Activated CD4-positive, alpha-beta T cell treated with anti-CD3 and anti-CD28 coated beads, Interleukin-2, amount 10 ng/mL, durations not matched to agents 7 days and 5 days (primary cell): ENCODE data around the gene EDARADD. TPM values are rescaled to one million over a fixed set of nuclear protein-coding genes. Genes with fewer than 3 reads are reported as not detected.
A peak's percentile ranks its signal among the peaks of the same experiment; 100 is the strongest.
"Not testable (repeated sequence)": the region's sequence is repeated elsewhere in the genome, so short reads cannot be mapped to it uniquely, and the experiment has no call there.

Source experiments
- CTCF ChIA-PET: fragments of 350-600 bp; sonication (Branson Sonifier 250); formaldehyde crosslinking; loops from one replicate; lab custom pipeline; 2021; ENCODE audit warnings: antibody characterized with exemption; lab: Charles Lee
- POLR2A ChIA-PET: fragments of 350-600 bp; sonication (Branson Sonifier 250); formaldehyde crosslinking; loops from one replicate; lab custom pipeline; 2021; ENCODE audit warnings: antibody characterized with exemption; lab: Charles Lee
- DNase-seq: peaks from one replicate; pipeline ENCODE4 v3.0.0-alpha.2; 2020
- H3K27ac Mint-ChIP-seq: one replicate; pipeline ENCODE4 v1.8.0; 2021; ENCODE audit warnings: mild to moderate bottlenecking, moderate library complexity, mixed read lengths
- H3K27me3 Mint-ChIP-seq: one replicate; pipeline ENCODE4 v1.8.0; 2021; ENCODE audit warnings: mixed read lengths
- H3K36me3 Mint-ChIP-seq: one replicate; pipeline ENCODE4 v1.8.0; 2021; ENCODE audit warnings: low read depth, mixed read lengths
- H3K4me1 Mint-ChIP-seq: one replicate; pipeline ENCODE4 v1.8.0; 2021; ENCODE audit warnings: mixed read lengths
- H3K4me3 Mint-ChIP-seq: one replicate; pipeline ENCODE4 v1.8.0; 2021; ENCODE audit warnings: mild to moderate bottlenecking, moderate library complexity, mixed read lengths
- H3K9me3 Mint-ChIP-seq: one replicate; pipeline ENCODE4 v1.8.0; 2021; ENCODE audit warnings: mixed read lengths
- total RNA-seq, 2 experiments: library from RNA; stranded (reverse); gene quantifications; one replicate each; pipeline ENCODE4 v1.2.3, GENCODE V29; 2021

The EDARADD gene
- total RNA-seq, 2 experiments from 2014 or later = 1.6 to 2.0 TPM

GRCh38 chr1:236365999-236366570 is 28.0 kb upstream of the EDARADD start:
- no peaks in the 10 kb centered on the region for H3K36me3 Mint-ChIP-seq
- H3K27ac Mint-ChIP-seq = no peak overlapping the region
- H3K4me3 Mint-ChIP-seq = no peak overlapping the region
- H3K4me1 Mint-ChIP-seq = peaks cover 4% of the 10 kb centered on the region
- no peaks in the 10 kb centered on the region for H3K9me3 Mint-ChIP-seq
- CTCF ChIA-PET = interaction anchor here (0.5 kb wide), 1 partner anchor 66 kb away, joined by 3 read pairs; no protein-coding TSS in a partner anchor
- POLR2A ChIA-PET = no interaction called here
- DNase-seq = no peak
- peaks cover 2% of the 10 kb centered on the region for H3K27me3 Mint-ChIP-seq

- H3K36me3 Mint-ChIP-seq, DNase-seq, H3K4me3 Mint-ChIP-seq, H3K27ac Mint-ChIP-seq, H3K9me3 Mint-ChIP-seq, H3K27me3 Mint-ChIP-seq, POLR2A ChIA-PET, H3K4me1 Mint-ChIP-seq: not testable (repeated sequence)
- CTCF ChIA-PET = interaction anchor here (0.5 kb wide), 1 partner anchor 66 kb away, joined by 3 read pairs; no protein-coding TSS in a partner anchor
Observed at GRCh38 chr1:236366681-236367080, 27.4 kb upstream of the EDARADD start.

- CTCF ChIA-PET = no interaction called here
- Mint-ChIP-seq H3K36me3 (no peaks in the 10 kb centered on the region), H3K4me1 (peaks cover 7% of the 10 kb centered on the region), H3K27me3 (no peaks in the 10 kb centered on the region), H3K27ac (no peak overlapping the region), H3K4me3 (no peak overlapping the region), H3K9me3 (no peaks in the 10 kb centered on the region)
- no peak for DNase-seq
- POLR2A ChIA-PET = no interaction called here
Observed at GRCh38 chr1:236370420-236370819, 23.7 kb upstream of the EDARADD start.

GRCh38 chr1:236371083-236371482 is 23.0 kb upstream of the EDARADD start:
- CTCF ChIA-PET = interaction anchor here (0.6 kb wide), 1 partner anchor 66 kb away, joined by 4 read pairs; no protein-coding TSS in a partner anchor
- Mint-ChIP-seq H3K4me3 (no peak overlapping the region), H3K9me3 (no peaks in the 10 kb centered on the region), H3K27me3 (no peaks in the 10 kb centered on the region), H3K4me1 (peaks cover 7% of the 10 kb centered on the region), H3K27ac (no peak overlapping the region), H3K36me3 (no peaks in the 10 kb centered on the region)
- POLR2A ChIA-PET = no interaction called here
- DNase-seq = no peak

GRCh38 chr1:236377832-236378535 is 16.1 kb upstream of the EDARADD start:
- POLR2A ChIA-PET = no interaction called here
- Mint-ChIP-seq H3K27me3 (no peaks in the 10 kb centered on the region), H3K4me1 (peaks cover 4% of the 10 kb centered on the region), H3K27ac (no peak overlapping the region), H3K36me3 (peaks cover 1% of the 10 kb centered on the region), H3K9me3 (peaks cover 6% of the 10 kb centered on the region), H3K4me3 (no peak overlapping the region)
- DNase-seq = no peak
- CTCF ChIA-PET = no interaction called here

- H3K9me3 Mint-ChIP-seq = peaks cover 6% of the 10 kb centered on the region
- no peak for DNase-seq
- no peak overlapping the region for H3K27ac Mint-ChIP-seq
- no peaks in the 10 kb centered on the region for H3K27me3 Mint-ChIP-seq
- peaks cover 1% of the 10 kb centered on the region for H3K36me3 Mint-ChIP-seq
- H3K4me3 Mint-ChIP-seq = no peak overlapping the region
- POLR2A ChIA-PET = no interaction called here
- no peaks in the 10 kb centered on the region for H3K4me1 Mint-ChIP-seq
- CTCF ChIA-PET = interaction anchor here (1.2 to 1.6 kb wide), 3 partner anchors 13 to 100 kb away, joined by 3 read pairs; partner anchors contain the start of genes EDARADD and ERO1B
Observed at GRCh38 chr1:236381565-236382158, 12.4 kb upstream of the EDARADD start.

GRCh38 chr1:236388332-236388731 is 5.8 kb upstream of the EDARADD start:
- Mint-ChIP-seq H3K4me3 (no peak overlapping the region), H3K4me1 (peaks cover 2% of the 10 kb centered on the region)
- POLR2A ChIA-PET = no interaction called here

GRCh38 chr1:236389253-236389652 is 4.8 kb upstream of the EDARADD start:
- CTCF ChIA-PET = interaction anchor here (1.1 kb wide), 1 partner anchor 10 kb away, joined by 4 read pairs; no protein-coding TSS in a partner anchor
- Mint-ChIP-seq H3K27ac (no peak overlapping the region), H3K4me1 (peaks cover 7% of the 10 kb centered on the region), H3K9me3 (no peaks in the 10 kb centered on the region), H3K4me3 (no peak overlapping the region), H3K27me3 (peaks cover 34% of the 10 kb centered on the region), H3K36me3 (no peaks in the 10 kb centered on the region)
- POLR2A ChIA-PET = no interaction called here
- DNase-seq = no peak

More at GRCh38 chr1:236388332-236388731, 5.8 kb upstream of the EDARADD start:
- CTCF ChIA-PET = interaction anchor here (0.9 to 1.1 kb wide), 2 partner anchors 9 to 15 kb away, joined by 3 to 4 read pairs; no protein-coding TSS in a partner anchor
- peaks cover 27% of the 10 kb centered on the region for H3K27me3 Mint-ChIP-seq
- H3K9me3 Mint-ChIP-seq = no peaks in the 10 kb centered on the region
- no peaks in the 10 kb centered on the region for H3K36me3 Mint-ChIP-seq
- DNase-seq = no peak
- no peak overlapping the region for H3K27ac Mint-ChIP-seq

- H3K4me1 Mint-ChIP-seq = peaks cover 15% of the 10 kb centered on the region
- peaks cover 1% of the 10 kb centered on the region for H3K36me3 Mint-ChIP-seq
- H3K4me3 Mint-ChIP-seq = no peak overlapping the region
- peaks cover 42% of the 10 kb centered on the region for H3K27me3 Mint-ChIP-seq
- CTCF ChIA-PET = no interaction called here
- no peaks in the 10 kb centered on the region for H3K9me3 Mint-ChIP-seq
- H3K27ac Mint-ChIP-seq = peak overlapping the region; percentile 33
- POLR2A ChIA-PET = no interaction called here
- no peak for DNase-seq
Observed at GRCh38 chr1:236391008-236391407, 3.1 kb upstream of the EDARADD start.

GRCh38 chr1:236392182-236392581 is 1.9 kb upstream of the EDARADD start:
- no peak for DNase-seq
- Mint-ChIP-seq H3K27me3 (peaks cover 53% of the 10 kb centered on the region), H3K36me3 (peaks cover 1% of the 10 kb centered on the region), H3K4me3 (no peak overlapping the region), H3K4me1 (peaks cover 20% of the 10 kb centered on the region), H3K9me3 (no peaks in the 10 kb centered on the region), H3K27ac (no peak overlapping the region)
- ChIA-PET POLR2A (no interaction called here), CTCF (interaction anchor here (0.6 kb wide), 2 partner anchors 274 to 1983 kb away, joined by 3 to 4 read pairs; no protein-coding TSS in a partner anchor)

GRCh38 chr1:236394879-236395229 is 768 bp downstream of the EDARADD start:
- H3K27ac Mint-ChIP-seq = peak overlapping the region; percentile 9
- POLR2A ChIA-PET = no interaction called here
- peak; percentile 14 for DNase-seq
- H3K4me3 Mint-ChIP-seq = peak overlapping the region; percentile 75
- H3K27me3 Mint-ChIP-seq = peaks cover 59% of the 10 kb centered on the region
- H3K4me1 Mint-ChIP-seq = peaks cover 20% of the 10 kb centered on the region
- CTCF ChIA-PET = interaction anchor here (0.6 to 1.1 kb wide), 2 partner anchors 13 to 1510 kb away, joined by 3 to 4 read pairs; no protein-coding TSS in a partner anchor
- H3K36me3 Mint-ChIP-seq = peaks cover 1% of the 10 kb centered on the region
- H3K9me3 Mint-ChIP-seq = no peaks in the 10 kb centered on the region

GRCh38 chr1:236395230-236395946 is 1.3 kb downstream of the EDARADD start:
- Mint-ChIP-seq H3K27ac (no peak overlapping the region), H3K27me3 (peaks cover 57% of the 10 kb centered on the region), H3K9me3 (no peaks in the 10 kb centered on the region), H3K4me3 (peak overlapping the region; percentile 80), H3K4me1 (peaks cover 23% of the 10 kb centered on the region), H3K36me3 (peaks cover 1% of the 10 kb centered on the region)
- CTCF ChIA-PET = interaction anchor here (0.6 kb wide), 1 partner anchor 1510 kb away, joined by 4 read pairs; no protein-coding TSS in a partner anchor
- POLR2A ChIA-PET = no interaction called here
- peak; percentile 41 for DNase-seq
